Neuronal stem cell (in vitro differentiated cells): ENCODE data around the gene ZNF438.

Source experiments
- DNase-seq: peaks from one replicate; pipeline ENCODE4 v3.0.0-alpha.2; 2013; ENCODE audit warnings: low spot score
- H2AFZ ChIP-seq: one replicate; pipeline ENCODE4 v1.6.1; 2013; ENCODE audit warnings: mild to moderate bottlenecking, low read length, inconsistent platforms
- H2AK5ac ChIP-seq: 2 replicates; pipeline ENCODE4 v1.6.1; 2013; ENCODE audit warnings: low read depth, mild to moderate bottlenecking, inconsistent platforms, low read length, moderate library complexity, mixed read lengths
- H2BK120ac ChIP-seq: 2 replicates; pipeline ENCODE4 v1.6.1; 2013; ENCODE audit warnings: low read depth, mild to moderate bottlenecking, inconsistent platforms, low read length, moderate library complexity, mixed read lengths
- H2BK12ac ChIP-seq: one replicate; pipeline ENCODE4 v1.6.1; 2013; ENCODE audit warnings: low read length, inconsistent platforms
- H2BK15ac ChIP-seq: 2 replicates; pipeline ENCODE4 v1.6.1; 2013; ENCODE audit warnings: mild to moderate bottlenecking, low read length, inconsistent platforms, mixed read lengths
- H2BK5ac ChIP-seq: one replicate; pipeline ENCODE4 v1.6.1; 2013; ENCODE audit warnings: inconsistent platforms, mild to moderate bottlenecking, low read length, moderate library complexity
- H3K14ac ChIP-seq: one replicate; pipeline ENCODE4 v1.6.1; 2013; ENCODE audit warnings: low read length, inconsistent platforms
- H3K18ac ChIP-seq: 2 replicates; pipeline ENCODE4 v1.6.1; 2013; ENCODE audit warnings: low read length, inconsistent platforms
- H3K23ac ChIP-seq: 2 replicates; pipeline ENCODE4 v1.6.1; 2013; ENCODE audit warnings: low read depth, mild to moderate bottlenecking, mixed read lengths, low read length, inconsistent platforms; ENCODE audit not compliant: poor library complexity
- H3K27ac ChIP-seq: replicated peaks from 3 replicates; pipeline ENCODE4 v1.5.1; 2013; ENCODE audit warnings: low read length, inconsistent platforms
- H3K27me3 ChIP-seq, 3 experiments: 2 replicates each; pipeline ENCODE4 v1.6.1; 2013; ENCODE audit warnings: low read length in 3 of 3, mild to moderate bottlenecking in 2 of 3, inconsistent platforms in 1 of 3, low read depth in 1 of 3, mixed read lengths in 1 of 3, moderate library complexity in 1 of 3; ENCODE audit not compliant: control insufficient read depth in 3 of 3, insufficient read depth in 3 of 3
- H3K36me3 ChIP-seq, 2 donors: replicated peaks in 1 of 2; 2 replicates each; pipeline ENCODE4 v1.6.1; 2013; ENCODE audit warnings: low read length in 2 of 2; ENCODE audit not compliant: control insufficient read depth in 2 of 2, insufficient read depth in 2 of 2
- H3K4ac ChIP-seq: 2 replicates; pipeline ENCODE4 v1.6.1; 2013; ENCODE audit warnings: inconsistent platforms, mild to moderate bottlenecking, low read length, moderate library complexity
- H3K4me1 ChIP-seq, 2 donors: 1 replicate in 1 of 2; 2 replicates in 1 of 2; pipeline ENCODE4 v1.6.1; 2013; ENCODE audit warnings: low read length in 2 of 2, low read depth in 1 of 2; ENCODE audit not compliant: control insufficient read depth in 2 of 2, insufficient read depth in 1 of 2
- H3K4me2 ChIP-seq: one replicate; pipeline ENCODE4 v1.6.1; 2013; ENCODE audit warnings: mild to moderate bottlenecking, low read length, inconsistent platforms; ENCODE audit not compliant: insufficient read depth, poor library complexity, severe bottlenecking
- H3K4me3 ChIP-seq, 2 donors: 2 replicates each; pipeline ENCODE4 v1.5.1; 2013; ENCODE audit warnings: low read length in 2 of 2, mild to moderate bottlenecking in 2 of 2, inconsistent platforms in 1 of 2, moderate library complexity in 1 of 2
- H3K79me1 ChIP-seq: one replicate; pipeline ENCODE4 v1.6.1; 2013; ENCODE audit warnings: low read depth, mild to moderate bottlenecking, inconsistent platforms, low read length, moderate library complexity
- H3K9ac ChIP-seq: one replicate; pipeline ENCODE4 v1.6.1; 2013; ENCODE audit warnings: mild to moderate bottlenecking, low read depth, low read length, inconsistent platforms; ENCODE audit not compliant: poor library complexity
- H3K9me3 ChIP-seq, 2 donors: replicated peaks in 1 of 2; 2 replicates each; pipeline versions ENCODE3 to v1.6.1; 2013; ENCODE audit warnings: low read length in 2 of 2, mild to moderate bottlenecking in 2 of 2, inconsistent platforms in 1 of 2, low read depth in 1 of 2, mixed read lengths in 1 of 2, moderate library complexity in 1 of 2; ENCODE audit not compliant: control insufficient read depth in 2 of 2, insufficient read depth in 1 of 2
- H4K8ac ChIP-seq: one replicate; pipeline ENCODE4 v1.6.1; 2013; ENCODE audit warnings: low read depth, mild to moderate bottlenecking, inconsistent platforms, low read length, moderate library complexity
- H4K91ac ChIP-seq: one replicate; pipeline ENCODE4 v1.6.1; 2013; ENCODE audit warnings: low read length, low read depth, mild to moderate bottlenecking, inconsistent platforms; ENCODE audit not compliant: poor library complexity
- WGBS, 2 donors: extraction: QIAGEN DNeasy Blood & Tissue Kit; methylation state at CpG; one replicate each; pipeline ENCODE4 v1.1.7; 2013; ENCODE audit warnings: missing lambda C conversion rate in 2 of 2, mixed read lengths in 1 of 2; ENCODE audit not compliant: insufficient read length in 2 of 2, insufficient replicate concordance in 1 of 2; ENCODE audit errors: extremely low coverage in 2 of 2; 5-methylcytosine and 5-hydroxymethylcytosine counted together

The ZNF438 gene

DNA sequence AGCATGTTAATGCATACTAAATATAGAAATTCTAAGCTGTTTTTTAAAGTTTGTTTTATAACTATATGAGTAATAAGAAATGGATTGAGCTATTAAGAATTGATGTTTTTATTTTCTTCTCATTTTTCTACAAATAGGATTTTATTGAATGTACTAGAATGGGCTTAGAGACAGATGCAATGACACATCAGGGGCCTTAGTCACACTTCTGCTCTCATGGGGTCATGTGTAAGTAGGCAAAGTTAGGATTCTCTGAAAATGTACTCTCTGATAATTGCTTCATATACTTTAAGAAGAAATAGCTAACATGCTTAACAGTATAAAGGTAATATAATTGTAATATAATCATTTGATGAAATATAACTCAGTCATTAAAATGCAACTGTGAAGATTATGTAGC lies 154.6 kb downstream of the ZNF438 start:
- no peak overlapping the region for H3K9ac ChIP-seq
- H2BK15ac ChIP-seq, result no peak overlapping the region
- no peaks in the 10 kb centered on the region for H3K9me3 ChIP-seq
- no peak overlapping the region for H2BK12ac ChIP-seq
- H3K4ac ChIP-seq, result no peak overlapping the region
- DNase-seq, result no peak
- H3K27me3 ChIP-seq, result no peaks in the 10 kb centered on the region
- no peak overlapping the region for H3K4me2 ChIP-seq
- H2AFZ ChIP-seq, result no peak overlapping the region
- no peak overlapping the region for H3K14ac ChIP-seq
- no peak overlapping the region for H3K18ac ChIP-seq
- no peaks in the 10 kb centered on the region for H3K4me1 ChIP-seq
- H3K4me3 ChIP-seq, result no peak overlapping the region
- no peaks in the 10 kb centered on the region for H3K79me1 ChIP-seq
- no peak overlapping the region for H3K23ac ChIP-seq
- H2AK5ac ChIP-seq, result no peak overlapping the region
- no peaks in the 10 kb centered on the region for H3K36me3 ChIP-seq
- no peak overlapping the region for H2BK5ac ChIP-seq
- no peak overlapping the region for H4K91ac ChIP-seq
- H2BK120ac ChIP-seq, result no peak overlapping the region
- no peak overlapping the region for H4K8ac ChIP-seq
- H3K27ac ChIP-seq, result no peak overlapping the region

GRCh38 chr10:30873411-30873810 lies 158.3 kb downstream of the ZNF438 start:
- Histone ChIP-seq H3K79me1 (no peaks in the 10 kb centered on the region), H4K8ac (no peak overlapping the region), H3K4me2 (no peak overlapping the region), H3K23ac (no peak overlapping the region), H3K4me3 (no peak overlapping the region), H2BK120ac (no peak overlapping the region), H2BK5ac (no peak overlapping the region), H3K9ac (no peak overlapping the region), H2AK5ac (no peak overlapping the region), H4K91ac (no peak overlapping the region), H3K4ac (no peak overlapping the region), H3K27me3 (no peaks in the 10 kb centered on the region), H3K27ac (no peak overlapping the region), H3K14ac (no peak overlapping the region), H2AFZ (no peak overlapping the region), H3K18ac (no peak overlapping the region), H3K36me3 (no peaks in the 10 kb centered on the region), H2BK15ac (no peak overlapping the region), H2BK12ac (no peak overlapping the region), H3K9me3 (no peaks in the 10 kb centered on the region), H3K4me1 (no peaks in the 10 kb centered on the region)
- DNase-seq, result no peak
- no CpG with 5 or more reads among the region's 1 CpG for WGBS, 2 donors

DNA sequence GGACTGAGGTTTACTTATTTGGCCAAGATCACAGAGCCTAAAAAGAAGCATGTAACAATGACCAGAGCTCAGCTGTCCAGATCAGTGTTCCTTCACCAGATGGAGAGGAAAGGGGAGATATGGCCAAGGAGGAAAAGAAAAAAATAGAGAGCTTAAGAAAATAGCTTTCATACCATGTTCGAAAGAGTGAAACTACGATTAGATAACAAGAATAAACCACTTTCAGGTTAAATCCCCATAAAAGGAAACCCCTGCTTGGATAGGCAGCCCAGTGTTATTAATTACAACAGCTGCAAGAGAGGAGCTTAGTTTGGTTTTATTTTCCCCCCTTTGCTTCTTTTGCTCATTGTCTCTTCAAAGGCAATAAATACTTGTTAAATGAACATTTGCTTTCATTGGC lies 160.8 kb downstream of the ZNF438 start:
- Histone ChIP-seq H4K91ac (no peak overlapping the region), H2BK15ac (no peak overlapping the region), H3K9me3 (no peaks in the 10 kb centered on the region), H4K8ac (no peak overlapping the region), H2BK120ac (no peak overlapping the region), H2BK5ac (no peak overlapping the region), H3K79me1 (no peaks in the 10 kb centered on the region), H3K4me1 (no peaks in the 10 kb centered on the region), H3K27me3 (no peaks in the 10 kb centered on the region), H2BK12ac (no peak overlapping the region), H3K9ac (no peak overlapping the region), H3K4me3 (no peak overlapping the region), H3K36me3 (no peaks in the 10 kb centered on the region), H3K4me2 (no peak overlapping the region), H2AK5ac (no peak overlapping the region), H3K4ac (no peak overlapping the region), H3K14ac (no peak overlapping the region), H3K27ac (no peak overlapping the region), H2AFZ (no peak overlapping the region), H3K18ac (no peak overlapping the region), H3K23ac (no peak overlapping the region)
- no CpG with 5 or more reads among the region's 2 CpGs for WGBS, 2 donors
- no peak for DNase-seq

DNA sequence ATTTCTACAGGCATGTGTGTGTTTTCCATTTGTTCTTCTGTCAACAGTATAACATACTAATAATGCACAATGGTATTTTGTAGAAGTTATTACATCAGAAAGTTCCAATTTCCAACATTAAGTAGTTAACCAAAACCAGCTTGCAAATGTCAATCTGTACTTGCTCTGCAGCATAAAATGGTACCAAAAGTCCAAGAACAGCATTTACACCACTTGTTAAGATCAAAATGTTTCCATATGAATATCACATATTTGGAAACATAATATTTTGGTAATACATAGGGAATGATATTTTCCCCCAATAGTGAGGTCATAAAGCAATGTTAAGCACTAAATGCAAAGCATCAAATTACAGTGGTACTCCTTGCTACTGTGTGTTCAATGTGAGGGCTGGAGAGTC lies 162.1 kb downstream of the ZNF438 start:
- Histone ChIP-seq H2BK120ac (no peak overlapping the region), H2BK12ac (no peak overlapping the region), H2AK5ac (no peak overlapping the region), H2AFZ (no peak overlapping the region), H2BK15ac (no peak overlapping the region), H3K4me3 (no peak overlapping the region), H3K4me1 (no peaks in the 10 kb centered on the region), H3K14ac (no peak overlapping the region), H4K91ac (no peak overlapping the region), H3K4ac (no peak overlapping the region), H4K8ac (no peak overlapping the region), H3K79me1 (no peaks in the 10 kb centered on the region), H3K23ac (no peak overlapping the region), H3K9ac (no peak overlapping the region), H3K27me3 (no peaks in the 10 kb centered on the region), H3K36me3 (no peaks in the 10 kb centered on the region), H3K4me2 (no peak overlapping the region), H2BK5ac (no peak overlapping the region), H3K9me3 (no peaks in the 10 kb centered on the region), H3K18ac (no peak overlapping the region), H3K27ac (no peak overlapping the region)
- DNase-seq, result no peak
